ENCODE data around the gene MPO.

DNA sequence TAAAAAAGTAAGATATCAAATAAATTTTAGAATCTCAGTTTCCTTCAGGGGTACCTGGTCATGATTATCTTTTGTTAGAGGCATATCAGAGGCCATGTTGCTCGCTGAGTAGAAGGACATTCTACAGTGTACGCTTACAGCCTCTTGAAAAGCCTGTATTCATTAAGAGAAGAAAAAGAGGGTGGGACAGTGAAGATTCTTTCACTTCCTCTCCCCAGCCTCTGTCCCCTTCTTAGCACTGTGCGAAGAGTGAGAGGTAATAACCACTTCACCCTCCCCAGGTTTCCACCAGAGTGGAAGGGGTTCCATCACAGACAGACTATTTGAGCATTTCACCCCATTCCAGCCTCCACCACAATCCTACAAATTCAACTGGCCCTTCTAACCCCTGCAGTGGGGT, 47.2 kb downstream of the MPO start:
- TF ChIP-seq, protein P1, sequence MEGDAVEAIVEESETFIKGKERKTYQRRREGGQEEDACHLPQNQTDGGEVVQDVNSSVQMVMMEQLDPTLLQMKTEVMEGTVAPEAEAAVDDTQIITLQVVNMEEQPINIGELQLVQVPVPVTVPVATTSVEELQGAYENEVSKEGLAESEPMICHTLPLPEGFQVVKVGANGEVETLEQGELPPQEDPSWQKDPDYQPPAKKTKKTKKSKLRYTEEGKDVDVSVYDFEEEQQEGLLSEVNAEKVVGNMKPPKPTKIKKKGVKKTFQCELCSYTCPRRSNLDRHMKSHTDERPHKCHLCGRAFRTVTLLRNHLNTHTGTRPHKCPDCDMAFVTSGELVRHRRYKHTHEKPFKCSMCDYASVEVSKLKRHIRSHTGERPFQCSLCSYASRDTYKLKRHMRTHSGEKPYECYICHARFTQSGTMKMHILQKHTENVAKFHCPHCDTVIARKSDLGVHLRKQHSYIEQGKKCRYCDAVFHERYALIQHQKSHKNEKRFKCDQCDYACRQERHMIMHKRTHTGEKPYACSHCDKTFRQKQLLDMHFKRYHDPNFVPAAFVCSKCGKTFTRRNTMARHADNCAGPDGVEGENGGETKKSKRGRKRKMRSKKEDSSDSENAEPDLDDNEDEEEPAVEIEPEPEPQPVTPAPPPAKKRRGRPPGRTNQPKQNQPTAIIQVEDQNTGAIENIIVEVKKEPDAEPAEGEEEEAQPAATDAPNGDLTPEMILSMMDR (conservative IDR thresholded peaks at IDR 0.05): no peak
- TF ChIP-seq ZFX (IDR thresholded peaks at IDR 0.05): no peak

All from C4-2B (cell line).